Measurements from ENCODE around the gene FAM209B.
"Not testable (repeated sequence)": the region's sequence is repeated elsewhere in the genome, so short reads cannot be mapped to it uniquely, and the experiment has no call there.

The FAM209B gene

DNA sequence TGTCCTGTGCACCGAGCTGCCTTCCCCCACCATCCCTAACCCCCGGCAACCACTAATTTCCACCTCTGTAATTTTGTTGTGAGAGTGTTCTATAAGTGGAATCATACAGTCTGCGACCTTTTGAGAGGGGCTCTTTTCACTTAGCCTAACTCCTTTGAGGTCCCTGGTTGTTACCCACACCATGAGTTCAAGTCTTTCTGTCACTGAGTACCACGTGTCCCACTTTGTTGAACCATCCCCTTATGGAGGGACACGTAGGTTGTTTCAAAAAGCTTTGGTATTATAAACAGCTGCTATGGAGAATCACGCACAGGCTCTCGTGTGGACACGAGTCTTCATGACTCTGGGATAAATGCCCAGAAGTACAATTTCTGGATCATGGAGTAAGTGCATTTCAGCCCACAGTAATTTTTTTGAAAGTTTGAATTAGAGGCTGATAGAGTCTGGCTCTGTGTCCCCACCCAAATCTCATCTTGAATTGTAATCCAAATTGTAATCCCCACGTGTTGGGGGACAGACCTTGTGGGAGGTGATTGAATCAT is 9.5 kb downstream of the FAM209B start:
- FAIRE-seq, result no peak

GRCh38 chr20:56551571-56551970 is 18.5 kb downstream of the FAM209B start:
- no peak for FAIRE-seq

- FAIRE-seq, result no peak
These were observed 20.0 kb downstream of the FAM209B start for GRCh38 chr20:56552911-56553629.

- no peak for FAIRE-seq
These were observed 21.8 kb downstream of the FAM209B start for GRCh38 chr20:56554869-56555268.

- FAIRE-seq, result no peak
These were observed 25.9 kb downstream of the FAM209B start for GRCh38 chr20:56558968-56559367.

- not testable (repeated sequence) for FAIRE-seq
These were observed 31.5 kb downstream of the FAM209B start for GRCh38 chr20:56564526-56564925.

GRCh38 chr20:56565511-56565910 is 32.5 kb downstream of the FAM209B start:
- FAIRE-seq, result no peak

DNA sequence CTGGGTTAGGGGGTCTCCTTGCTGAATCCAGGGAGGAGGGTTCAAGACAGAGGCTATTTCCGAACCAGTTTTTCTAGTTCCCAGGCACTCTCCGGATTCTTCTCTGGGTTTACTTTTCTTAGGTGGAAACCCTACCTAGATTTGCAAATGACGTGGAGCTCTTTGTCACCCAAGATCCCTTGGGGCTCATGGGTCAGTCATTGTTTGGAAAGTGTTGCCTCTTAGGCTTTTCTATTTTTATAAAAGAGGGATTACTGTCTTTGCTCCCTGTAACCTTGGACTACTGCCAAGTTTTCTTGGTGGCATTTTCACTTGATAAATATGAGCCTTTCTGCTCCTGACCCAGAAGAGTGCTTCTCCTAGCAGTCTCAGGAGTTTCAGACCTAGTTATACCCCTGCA is 33.6 kb downstream of the FAM209B start:
- FAIRE-seq, result no peak

DNA sequence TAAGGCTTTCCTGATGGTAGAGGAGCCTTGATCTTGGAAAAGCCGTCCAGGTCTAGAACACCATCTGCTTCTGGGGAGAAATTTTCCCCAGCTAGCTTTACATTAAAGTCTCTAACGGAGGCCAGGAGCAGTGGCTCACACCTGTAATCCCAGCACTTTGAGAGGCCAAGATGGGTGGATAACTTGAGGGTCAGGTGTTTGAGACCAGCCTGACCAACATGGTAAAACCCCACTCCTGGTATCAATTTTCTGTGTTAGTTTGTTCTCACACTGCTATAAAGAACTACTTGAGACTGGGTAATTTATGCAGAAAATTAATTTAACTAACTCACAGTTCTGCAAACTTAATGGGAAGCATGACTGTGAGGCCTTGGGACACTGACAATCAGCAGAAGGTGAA is 37.8 kb downstream of the FAM209B start:
- no peak for FAIRE-seq

- FAIRE-seq, result no peak
These were observed 39.1 kb downstream of the FAM209B start for GRCh38 chr20:56572172-56572571.

GRCh38 chr20:56573986-56574385 is 40.9 kb downstream of the FAM209B start:
- no peak for FAIRE-seq

- FAIRE-seq, result no peak
These were observed 41.6 kb downstream of the FAM209B start for GRCh38 chr20:56574531-56575142.

GRCh38 chr20:56575157-56575556 is 42.1 kb downstream of the FAM209B start:
- FAIRE-seq, result no peak

GRCh38 chr20:56575961-56576360 is 42.9 kb downstream of the FAM209B start:
- FAIRE-seq, result no peak

GRCh38 chr20:56579301-56579710 is 46.3 kb downstream of the FAM209B start:
- no peak for FAIRE-seq

GRCh38 chr20:56580226-56580625 is 47.2 kb downstream of the FAM209B start:
- no peak for FAIRE-seq

DNA sequence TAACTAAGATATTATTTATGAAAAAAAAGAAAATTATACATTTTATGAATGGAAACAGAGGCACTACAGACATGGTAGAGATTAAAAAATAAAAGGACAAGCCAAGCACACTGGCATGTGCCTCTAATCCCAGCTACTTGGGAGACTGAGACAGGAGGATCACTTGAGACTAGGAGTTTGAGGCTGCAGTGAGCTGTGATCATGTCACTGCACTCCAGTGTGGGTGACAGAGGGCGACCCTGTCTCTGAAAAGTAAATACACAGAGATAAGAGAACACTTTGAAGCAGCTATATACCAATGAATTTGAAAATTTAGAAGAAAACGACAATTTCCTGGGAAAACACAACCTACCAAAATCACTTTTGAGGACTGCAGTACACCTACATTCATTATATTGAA is 48.7 kb downstream of the FAM209B start:
- no peak for FAIRE-seq

DNA sequence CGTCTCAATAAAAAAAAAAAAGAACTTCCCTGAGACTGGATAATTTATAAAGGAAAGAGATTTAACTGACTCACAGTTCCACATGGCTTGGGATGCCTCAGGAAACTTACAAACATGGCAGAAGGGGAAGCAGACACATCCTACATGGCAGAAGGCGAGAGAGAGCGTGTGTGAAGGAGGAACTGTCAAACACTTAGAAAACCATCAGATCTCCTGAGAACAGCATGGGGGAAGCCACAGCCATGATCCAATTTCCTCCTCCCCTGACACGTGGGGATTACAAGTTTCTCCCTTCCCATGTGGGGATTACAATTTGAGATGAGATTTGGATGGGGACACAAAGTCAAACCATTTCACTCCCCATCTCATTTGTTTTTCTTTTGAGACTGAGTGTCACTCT is 49.5 kb downstream of the FAM209B start:
- no peak for FAIRE-seq

DNA sequence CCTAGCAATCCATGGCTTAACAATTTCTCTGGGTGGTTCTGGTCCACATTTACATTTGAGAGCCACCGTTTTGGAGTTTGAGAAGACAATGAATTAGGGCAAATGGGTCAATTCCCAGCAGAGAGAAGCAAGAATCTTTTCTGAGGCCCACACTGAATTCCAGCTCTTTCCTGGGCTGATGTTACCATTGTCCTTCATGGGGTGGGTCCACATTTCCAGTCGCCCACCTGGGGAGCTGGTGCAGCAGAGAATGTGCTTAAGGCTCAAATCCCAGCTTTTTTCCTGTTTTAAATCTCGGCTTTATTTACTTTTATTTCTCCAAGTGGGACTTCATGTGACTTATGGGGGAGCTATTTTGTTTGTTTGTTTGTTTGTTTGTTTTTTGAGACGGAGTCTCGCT is 51.9 kb downstream of the FAM209B start:
- FAIRE-seq, result no peak
